Liver (tissue), 9 donors: ENCODE measurements around the gene HOMER3. TPM values are rescaled to one million over a fixed set of nuclear protein-coding genes. Genes with fewer than 3 reads are reported as not detected.

Experiments used
- DNase-seq: peaks from one replicate; pipeline ENCODE4 v3.0.0-alpha.2; 2017; ENCODE audit warnings: low spot score
- H3K27ac ChIP-seq, 2 donors: one replicate each; pipeline ENCODE4 v1.7.0; 2013; ENCODE audit warnings: inconsistent platforms in 2 of 2, low read length in 2 of 2, control low read depth in 1 of 2, low read depth in 1 of 2, mild to moderate bottlenecking in 1 of 2
- H3K27me3 ChIP-seq, 4 donors: one replicate each; pipeline versions ENCODE4 v1.6.1 to v1.7.0; 2013; ENCODE audit warnings: low read length in 3 of 4, inconsistent platforms in 1 of 4, mild to moderate bottlenecking in 1 of 4, moderate library complexity in 1 of 4; ENCODE audit not compliant: control insufficient read depth in 4 of 4, insufficient read depth in 4 of 4
- H3K36me3 ChIP-seq, 4 donors: one replicate each; pipeline versions ENCODE4 v1.6.1 to v1.7.0; 2013; ENCODE audit warnings: low read length in 3 of 4, mild to moderate bottlenecking in 3 of 4, low read depth in 1 of 4, moderate library complexity in 1 of 4; ENCODE audit not compliant: control insufficient read depth in 4 of 4, insufficient read depth in 3 of 4
- H3K4me1 ChIP-seq, 4 donors: one replicate each; pipeline versions ENCODE4 v1.6.1 to v1.7.0; 2013; ENCODE audit warnings: low read length in 3 of 4, mild to moderate bottlenecking in 3 of 4, moderate library complexity in 1 of 4; ENCODE audit not compliant: control insufficient read depth in 4 of 4, insufficient read depth in 4 of 4
- H3K4me3 ChIP-seq, 3 donors: one replicate each; pipeline versions ENCODE4 v1.6.1 to v1.7.0; 2013; ENCODE audit warnings: low read length in 3 of 3, control low read depth in 1 of 3, low read depth in 1 of 3, mild to moderate bottlenecking in 1 of 3
- H3K9ac ChIP-seq, 2 donors: one replicate each; pipeline ENCODE4 v1.7.0; 2013; ENCODE audit warnings: low read length in 2 of 2, mild to moderate bottlenecking in 2 of 2, moderate library complexity in 2 of 2, control low read depth in 1 of 2, low read depth in 1 of 2
- H3K9me3 ChIP-seq, 4 donors: one replicate each; pipeline versions ENCODE4 v1.6.1 to v1.7.0; 2013; ENCODE audit warnings: low read length in 3 of 4; ENCODE audit not compliant: control insufficient read depth in 4 of 4
- EGR1 ChIP-seq, 2 donors: IDR thresholded peaks; 2 replicates each; pipeline ENCODE4 v1.6.1; 2016 to 2018; ENCODE audit warnings: antibody characterized with exemption in 2 of 2, low read depth in 2 of 2
- FOXA1 ChIP-seq: IDR thresholded peaks from 2 replicates; pipeline ENCODE4 v1.6.1; 2016; ENCODE audit warnings: antibody characterized with exemption
- FOXA2 ChIP-seq: IDR thresholded peaks from 2 replicates; pipeline ENCODE4 v1.6.1; 2016; ENCODE audit warnings: antibody characterized with exemption
- GABPA ChIP-seq, 2 donors: IDR thresholded peaks in 1 of 2; conservative IDR thresholded peaks in 1 of 2; 2 replicates each; pipeline ENCODE4 v1.6.1; 2016; ENCODE audit warnings: antibody characterized with exemption in 2 of 2, mild to moderate bottlenecking in 1 of 2, moderate library complexity in 1 of 2
- HNF4A ChIP-seq, 2 donors: conservative IDR thresholded peaks; 2 replicates each; pipeline ENCODE4 v1.6.1; 2016; ENCODE audit warnings: antibody characterized with exemption in 2 of 2, mild to moderate bottlenecking in 2 of 2
- HNF4G ChIP-seq: IDR thresholded peaks from 2 replicates; pipeline ENCODE4 v1.6.1; 2016; ENCODE audit warnings: antibody characterized with exemption
- JUND ChIP-seq, 2 donors: IDR thresholded peaks; 2 replicates each; pipeline ENCODE4 v1.6.1; 2016; ENCODE audit warnings: antibody characterized with exemption in 2 of 2
- NR2F2 ChIP-seq: IDR thresholded peaks from 2 replicates; pipeline ENCODE4 v1.6.1; 2016; ENCODE audit warnings: antibody characterized with exemption
- RAD21 ChIP-seq, 2 donors: IDR thresholded peaks; 2 replicates each; pipeline ENCODE4 v1.6.1; 2016; ENCODE audit warnings: antibody characterized with exemption in 2 of 2, mild to moderate bottlenecking in 2 of 2
- RXRA ChIP-seq, 2 donors: IDR thresholded peaks; 2 replicates each; pipeline ENCODE4 v1.6.1; 2017 to 2018; ENCODE audit warnings: antibody characterized with exemption in 2 of 2, mild to moderate bottlenecking in 1 of 2
- SP1 ChIP-seq: IDR thresholded peaks from 2 replicates; pipeline ENCODE4 v1.6.1; 2018; ENCODE audit warnings: antibody characterized with exemption, mild to moderate bottlenecking
- TAF1 ChIP-seq: conservative IDR thresholded peaks from 2 replicates; pipeline ENCODE4 v1.6.1; 2016; ENCODE audit warnings: antibody characterized with exemption, mild to moderate bottlenecking
- YY1 ChIP-seq: IDR thresholded peaks from 2 replicates; pipeline ENCODE4 v1.6.1; 2016; ENCODE audit warnings: antibody characterized with exemption, mild to moderate bottlenecking
- WGBS: extraction: QIAGEN DNeasy Blood & Tissue Kit; methylation state at CpG from one replicate; pipeline ENCODE4 v1.1.7; 2013; 5-methylcytosine and 5-hydroxymethylcytosine counted together
- polyA plus RNA-seq, 2 donors: library from polyadenylated mRNA; stranded (reverse) in 1 of 2; unstranded in 1 of 2; fragments of 200-250 nt in 1 of 2; fragments of >200 nt in 1 of 2; fragmentation: Nextera tagmentation in 1 of 2; extraction: Ambion mirVana in 1 of 2; gene quantifications; one replicate each; pipeline versions ENCODE4 v1.2.1 to v1.2.3, GENCODE V29; 2013 to 2015
- total RNA-seq, 2 donors: library from RNA; depleted of rRNA; stranded (reverse); fragments of >200 nt; gene quantifications; one replicate each; pipeline ENCODE4 v1.2.3, GENCODE V29; 2014
- TF ChIP-seq, protein P1 (sequence below): IDR thresholded peaks from 2 replicates; pipeline ENCODE4 v1.6.1; 2016; ENCODE audit warnings: antibody characterized with exemption, mild to moderate bottlenecking
- TF ChIP-seq, protein P2 (sequence below): fragments of 150-350 bp; IDR thresholded peaks from 2 replicates; pipeline ENCODE4 v1.5.1; 2017; ENCODE audit warnings: improper control_type of control experiment, low read depth, low read length; ENCODE audit not compliant: missing input control
- TF ChIP-seq, protein P3 (sequence below): IDR thresholded peaks from 2 replicates; pipeline ENCODE4 v1.6.1; 2016; ENCODE audit warnings: antibody characterized with exemption
- TF ChIP-seq, protein P4 (sequence below): IDR thresholded peaks from 2 replicates; pipeline ENCODE4 v1.6.1; 2016; ENCODE audit warnings: antibody characterized with exemption
- TF ChIP-seq, protein P5 (sequence below): IDR thresholded peaks from 2 replicates; pipeline ENCODE4 v1.6.1; 2016; ENCODE audit warnings: antibody characterized with exemption
- donor health status: healthy.
- donor health status: healthy.
- donor health status: healthy.
- donor health status: healthy.
- donor health status: healthy.

Gene HOMER3
- total and polyA plus RNA-seq, 4 donors = 0.18 to 5.4 (median 3.5) TPM

DNA sequence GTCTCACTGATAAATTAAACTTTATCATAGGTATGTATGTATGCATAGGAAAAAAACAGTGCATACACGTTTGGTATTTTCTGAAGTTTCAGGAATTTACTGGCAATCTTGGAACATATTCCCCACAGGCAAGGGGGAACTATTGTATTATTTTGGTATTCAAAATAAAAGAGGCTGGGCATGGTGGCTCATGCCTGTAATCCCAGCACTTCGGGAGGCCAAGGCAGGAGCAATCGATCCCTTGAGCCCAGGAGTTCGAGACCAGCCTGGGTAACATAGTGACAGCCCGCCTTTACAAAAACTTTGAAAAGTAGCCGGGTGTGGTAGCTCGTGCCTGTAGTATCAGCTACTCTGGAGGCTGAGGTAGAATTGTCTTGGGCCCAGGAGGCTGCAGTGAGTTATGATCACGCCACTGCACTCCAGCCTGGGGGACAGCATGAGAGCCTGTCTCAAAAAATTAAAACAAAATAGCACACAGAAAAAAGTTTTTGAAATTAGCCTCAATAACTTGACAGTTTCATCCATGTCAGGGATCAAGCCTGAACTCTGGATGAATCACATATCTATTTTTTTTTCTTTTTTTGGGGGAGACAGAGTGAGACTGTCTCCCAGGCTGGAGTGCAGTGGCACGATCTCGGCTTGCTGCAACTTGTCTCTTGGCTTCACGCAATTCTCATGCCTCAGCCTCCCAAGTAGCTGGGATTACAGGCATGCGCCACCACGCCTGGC lies 29.1 kb upstream of the HOMER3 start:
- H3K4me1 ChIP-seq = peaks cover 0 to 3% (median 0%) of the 10 kb centered on the region in 4 donors
- DNase-seq = no peak
- H3K27me3 ChIP-seq = no peaks in the 10 kb centered on the region
- WGBS = 87% methylated on average over 13 of the region's 13 CpGs
- TF ChIP-seq EGR1 (IDR thresholded peaks at IDR 0.05; ENCODE audit: low read depth in 2 of 2) (no peak), SP1 (no peak), HNF4A (conservative IDR thresholded peaks at IDR 0.05) (no peak), TAF1 (no peak), JUND (IDR thresholded peaks at IDR 0.05) (no peak), RXRA (IDR thresholded peaks at IDR 0.05) (no peak), FOXA2 (no peak), FOXA1 (no peak), GABPA (IDR thresholded peaks at IDR 0.05 in 1 of 2, conservative IDR thresholded peaks at IDR 0.05 in 1 of 2) (no peak), NR2F2 (no peak), RAD21 (IDR thresholded peaks at IDR 0.05) (no peak), HNF4G (no peak), YY1 (no peak)
- TF ChIP-seq, protein P1, sequence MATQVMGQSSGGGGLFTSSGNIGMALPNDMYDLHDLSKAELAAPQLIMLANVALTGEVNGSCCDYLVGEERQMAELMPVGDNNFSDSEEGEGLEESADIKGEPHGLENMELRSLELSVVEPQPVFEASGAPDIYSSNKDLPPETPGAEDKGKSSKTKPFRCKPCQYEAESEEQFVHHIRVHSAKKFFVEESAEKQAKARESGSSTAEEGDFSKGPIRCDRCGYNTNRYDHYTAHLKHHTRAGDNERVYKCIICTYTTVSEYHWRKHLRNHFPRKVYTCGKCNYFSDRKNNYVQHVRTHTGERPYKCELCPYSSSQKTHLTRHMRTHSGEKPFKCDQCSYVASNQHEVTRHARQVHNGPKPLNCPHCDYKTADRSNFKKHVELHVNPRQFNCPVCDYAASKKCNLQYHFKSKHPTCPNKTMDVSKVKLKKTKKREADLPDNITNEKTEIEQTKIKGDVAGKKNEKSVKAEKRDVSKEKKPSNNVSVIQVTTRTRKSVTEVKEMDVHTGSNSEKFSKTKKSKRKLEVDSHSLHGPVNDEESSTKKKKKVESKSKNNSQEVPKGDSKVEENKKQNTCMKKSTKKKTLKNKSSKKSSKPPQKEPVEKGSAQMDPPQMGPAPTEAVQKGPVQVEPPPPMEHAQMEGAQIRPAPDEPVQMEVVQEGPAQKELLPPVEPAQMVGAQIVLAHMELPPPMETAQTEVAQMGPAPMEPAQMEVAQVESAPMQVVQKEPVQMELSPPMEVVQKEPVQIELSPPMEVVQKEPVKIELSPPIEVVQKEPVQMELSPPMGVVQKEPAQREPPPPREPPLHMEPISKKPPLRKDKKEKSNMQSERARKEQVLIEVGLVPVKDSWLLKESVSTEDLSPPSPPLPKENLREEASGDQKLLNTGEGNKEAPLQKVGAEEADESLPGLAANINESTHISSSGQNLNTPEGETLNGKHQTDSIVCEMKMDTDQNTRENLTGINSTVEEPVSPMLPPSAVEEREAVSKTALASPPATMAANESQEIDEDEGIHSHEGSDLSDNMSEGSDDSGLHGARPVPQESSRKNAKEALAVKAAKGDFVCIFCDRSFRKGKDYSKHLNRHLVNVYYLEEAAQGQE = no peak
- TF ChIP-seq, protein P2, sequence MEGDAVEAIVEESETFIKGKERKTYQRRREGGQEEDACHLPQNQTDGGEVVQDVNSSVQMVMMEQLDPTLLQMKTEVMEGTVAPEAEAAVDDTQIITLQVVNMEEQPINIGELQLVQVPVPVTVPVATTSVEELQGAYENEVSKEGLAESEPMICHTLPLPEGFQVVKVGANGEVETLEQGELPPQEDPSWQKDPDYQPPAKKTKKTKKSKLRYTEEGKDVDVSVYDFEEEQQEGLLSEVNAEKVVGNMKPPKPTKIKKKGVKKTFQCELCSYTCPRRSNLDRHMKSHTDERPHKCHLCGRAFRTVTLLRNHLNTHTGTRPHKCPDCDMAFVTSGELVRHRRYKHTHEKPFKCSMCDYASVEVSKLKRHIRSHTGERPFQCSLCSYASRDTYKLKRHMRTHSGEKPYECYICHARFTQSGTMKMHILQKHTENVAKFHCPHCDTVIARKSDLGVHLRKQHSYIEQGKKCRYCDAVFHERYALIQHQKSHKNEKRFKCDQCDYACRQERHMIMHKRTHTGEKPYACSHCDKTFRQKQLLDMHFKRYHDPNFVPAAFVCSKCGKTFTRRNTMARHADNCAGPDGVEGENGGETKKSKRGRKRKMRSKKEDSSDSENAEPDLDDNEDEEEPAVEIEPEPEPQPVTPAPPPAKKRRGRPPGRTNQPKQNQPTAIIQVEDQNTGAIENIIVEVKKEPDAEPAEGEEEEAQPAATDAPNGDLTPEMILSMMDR = no peak
- TF ChIP-seq, protein P3, sequence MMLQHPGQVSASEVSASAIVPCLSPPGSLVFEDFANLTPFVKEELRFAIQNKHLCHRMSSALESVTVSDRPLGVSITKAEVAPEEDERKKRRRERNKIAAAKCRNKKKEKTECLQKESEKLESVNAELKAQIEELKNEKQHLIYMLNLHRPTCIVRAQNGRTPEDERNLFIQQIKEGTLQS = no peak
- TF ChIP-seq, protein P4, sequence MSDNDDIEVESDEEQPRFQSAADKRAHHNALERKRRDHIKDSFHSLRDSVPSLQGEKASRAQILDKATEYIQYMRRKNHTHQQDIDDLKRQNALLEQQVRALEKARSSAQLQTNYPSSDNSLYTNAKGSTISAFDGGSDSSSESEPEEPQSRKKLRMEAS = no peak
- TF ChIP-seq, protein P5, sequence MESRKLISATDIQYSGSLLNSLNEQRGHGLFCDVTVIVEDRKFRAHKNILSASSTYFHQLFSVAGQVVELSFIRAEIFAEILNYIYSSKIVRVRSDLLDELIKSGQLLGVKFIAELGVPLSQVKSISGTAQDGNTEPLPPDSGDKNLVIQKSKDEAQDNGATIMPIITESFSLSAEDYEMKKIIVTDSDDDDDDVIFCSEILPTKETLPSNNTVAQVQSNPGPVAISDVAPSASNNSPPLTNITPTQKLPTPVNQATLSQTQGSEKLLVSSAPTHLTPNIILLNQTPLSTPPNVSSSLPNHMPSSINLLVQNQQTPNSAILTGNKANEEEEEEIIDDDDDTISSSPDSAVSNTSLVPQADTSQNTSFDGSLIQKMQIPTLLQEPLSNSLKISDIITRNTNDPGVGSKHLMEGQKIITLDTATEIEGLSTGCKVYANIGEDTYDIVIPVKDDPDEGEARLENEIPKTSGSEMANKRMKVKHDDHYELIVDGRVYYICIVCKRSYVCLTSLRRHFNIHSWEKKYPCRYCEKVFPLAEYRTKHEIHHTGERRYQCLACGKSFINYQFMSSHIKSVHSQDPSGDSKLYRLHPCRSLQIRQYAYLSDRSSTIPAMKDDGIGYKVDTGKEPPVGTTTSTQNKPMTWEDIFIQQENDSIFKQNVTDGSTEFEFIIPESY = no peak
- H3K4me3 ChIP-seq = no peak overlapping the region
- peak overlapping the region in 1 of 2 donors; percentile 7 for H3K27ac ChIP-seq
- H3K9me3 ChIP-seq = no peaks in the 10 kb centered on the region
- no peak overlapping the region for H3K9ac ChIP-seq
- no peaks in the 10 kb centered on the region for H3K36me3 ChIP-seq
